Measurements from ENCODE around the gene YY1. TPM values are rescaled to one million over a fixed set of nuclear protein-coding genes. Genes with fewer than 3 reads are reported as not detected.

Gene YY1
- total and polyA plus RNA-seq, 2 experiments from 2014 or later = 88.2 to 128 TPM

GRCh38 chr14:100211366-100211765 lies 27.6 kb upstream of the YY1 start:
- no peak for DNase-seq (ENCODE audit: low spot score)
- no peaks in the 10 kb centered on the region for H3K9me2 ChIP-seq (ENCODE audit: insufficient read depth)
- no peak overlapping the region for H3K4me2 ChIP-seq
- H3K27ac ChIP-seq (ENCODE audit: low read depth) = no peak overlapping the region
- H4K20me1 ChIP-seq (replicated peaks; ENCODE audit: insufficient read depth) = no peaks in the 10 kb centered on the region; the same call in 1 of the 2 replicates
- no peak for TF ChIP-seq EZH2 (IDR thresholded peaks at IDR 0.05; ENCODE audit: low read depth, unreplicated experiment)
- no peak for TF ChIP-seq REST (IDR thresholded peaks at IDR 0.05; ENCODE audit: unreplicated experiment)
- no peak for TF ChIP-seq POLR2AphosphoS5 (IDR thresholded peaks at IDR 0.05; ENCODE audit: low read depth)
- no peak for TF ChIP-seq CREB1 (CRISPR knock-in tag; IDR thresholded peaks at IDR 0.05; ENCODE audit: low read depth)
- no peak for TF ChIP-seq ZNF331 (CRISPR knock-in tag; IDR thresholded peaks at IDR 0.05; ENCODE audit: low read depth)
- TF ChIP-seq CTCF (conservative IDR thresholded peaks at IDR 0.05; ENCODE audit: low read depth in 2 of 2) = no peak
- no peak for TF ChIP-seq JUNB (IDR thresholded peaks at IDR 0.05; ENCODE audit: unreplicated experiment)
- no peak for TF ChIP-seq ZNF114 (CRISPR knock-in tag; IDR thresholded peaks at IDR 0.05)
- TF ChIP-seq EZH2phosphoT487 (IDR thresholded peaks at IDR 0.05; ENCODE audit: unreplicated experiment) = no peak
- TF ChIP-seq NANOG (IDR thresholded peaks at IDR 0.05; ENCODE audit: borderline replicate concordance) = no peak
- TF ChIP-seq ETS1 (IDR thresholded peaks at IDR 0.05) = no peak
- TF ChIP-seq ZNF462 (CRISPR knock-in tag; IDR thresholded peaks at IDR 0.05) = no peak
- no peak for TF ChIP-seq STAT1 (IDR thresholded peaks at IDR 0.05; ENCODE audit: unreplicated experiment)
- H3K79me2 ChIP-seq (replicated peaks; ENCODE audit: insufficient read depth) = peaks cover 10% of the 10 kb centered on the region
- H3K27ac Mint-ChIP-seq = no peak overlapping the region
- peaks cover 20% of the 10 kb centered on the region for H3K4me1 Mint-ChIP-seq
- H3K36me3 Mint-ChIP-seq (ENCODE audit: low read depth) = peaks cover 7% of the 10 kb centered on the region; the same call in 1 of the 3 replicates
- H3K36me3 ChIP-seq (ENCODE audit: insufficient read depth) = no peaks in the 10 kb centered on the region
- no peaks in the 10 kb centered on the region for H3K27me3 ChIP-seq (ENCODE audit: insufficient read depth)
- H3K27me3 Mint-ChIP-seq (ENCODE audit: insufficient read depth, low read depth, poor library complexity) = peaks cover 15% of the 10 kb centered on the region
- peaks cover 13% of the 10 kb centered on the region for H3K4me1 ChIP-seq (ENCODE audit: insufficient read depth)
- no peak overlapping the region for H3K4me3 Mint-ChIP-seq
- peaks cover 3% of the 10 kb centered on the region; the same call in 2 of the 3 replicates for H3K9me3 Mint-ChIP-seq
- no peak for ATAC-seq
- H3K4me3 ChIP-seq = no peak overlapping the region
- H2AFZ ChIP-seq = no peak overlapping the region
- peaks cover 14% of the 10 kb centered on the region for H3F3A ChIP-seq (replicated peaks; ENCODE audit: low read depth)
